Natural killer cell (primary cell): ENCODE data around the gene UGCG. TPM values are rescaled to one million over a fixed set of nuclear protein-coding genes. Genes with fewer than 3 reads are reported as not detected.

Source experiments
- ATAC-seq, 3 donors: fragments of 150-1000 bp in 2 of 3; fragments of 200-7000 bp in 1 of 3; cut with Tn5 transposase; 1 replicate in 1 of 3; 2 replicates in 2 of 3; pipeline ENCODE4 v1.10.0; 2021; ENCODE audit warnings: mild to moderate bottlenecking in 2 of 3, moderate library complexity in 2 of 3
- DNase-seq, 2 donors: peaks; one replicate each; pipeline versions ENCODE4 v3.0.0 to v3.0.0-alpha.2; 2013 to 2021; ENCODE audit warnings: mixed read lengths in 1 of 2
- H3K27ac ChIP-seq: one replicate; pipeline ENCODE4 v1.5.1; 2013; ENCODE audit warnings: mild to moderate bottlenecking, low read length
- H3K27me3 ChIP-seq: one replicate; pipeline ENCODE4 v1.6.1; 2013; ENCODE audit warnings: low read length; ENCODE audit not compliant: control insufficient read depth, insufficient read depth
- H3K36me3 ChIP-seq: one replicate; pipeline ENCODE4 v1.6.1; 2013; ENCODE audit warnings: low read length; ENCODE audit not compliant: control insufficient read depth, insufficient read depth
- H3K4me1 ChIP-seq: one replicate; pipeline ENCODE4 v1.6.1; 2013; ENCODE audit warnings: low read length; ENCODE audit not compliant: control insufficient read depth, insufficient read depth
- H3K4me3 ChIP-seq: one replicate; pipeline ENCODE4 v1.5.1; 2013; ENCODE audit warnings: low read length
- H3K9me3 ChIP-seq: one replicate; pipeline ENCODE4 v1.6.1; 2013; ENCODE audit warnings: low read length; ENCODE audit not compliant: control insufficient read depth, insufficient read depth
- H3K27ac Mint-ChIP-seq, 2 donors: one replicate each; pipeline ENCODE4 v1.8.0; 2022; ENCODE audit warnings: mild to moderate bottlenecking in 2 of 2, mixed read lengths in 2 of 2, moderate library complexity in 1 of 2
- H3K27me3 Mint-ChIP-seq, 2 donors: one replicate each; pipeline ENCODE4 v1.8.0; 2022; ENCODE audit warnings: low read depth in 2 of 2, mixed read lengths in 2 of 2
- H3K36me3 Mint-ChIP-seq: one replicate; pipeline ENCODE4 v1.8.0; 2022; ENCODE audit warnings: mixed read lengths
- H3K4me1 Mint-ChIP-seq, 2 donors: one replicate each; pipeline ENCODE4 v1.8.0; 2022; ENCODE audit warnings: mixed read lengths in 2 of 2
- H3K4me3 Mint-ChIP-seq: one replicate; pipeline ENCODE4 v1.8.0; 2022; ENCODE audit warnings: mild to moderate bottlenecking, moderate library complexity, mixed read lengths
- H3K9me3 Mint-ChIP-seq, 2 donors: one replicate each; pipeline ENCODE4 v1.8.0; 2022; ENCODE audit warnings: mixed read lengths in 2 of 2
- CTCF ChIP-seq: fragments of 200-600 bp; IDR thresholded peaks from one replicate; pipeline ENCODE4 v1.8.0; 2022; ENCODE audit warnings: antibody characterized with exemption
- WGBS: methylation state at CpG from one replicate; pipeline ENCODE4 v1.1.7; 2013; ENCODE audit warnings: missing lambda C conversion rate; ENCODE audit not compliant: insufficient coverage; 5-methylcytosine and 5-hydroxymethylcytosine counted together
- intact Hi-C: fragments of 100-400 bp; cut with micrococcal nuclease; formaldehyde crosslinking; loops from one replicate; pipeline ENCODE4 v1.14.2; 2022
- total RNA-seq, 4 donors: library from RNA; stranded (reverse); fragments of 120-200 nt in 1 of 4; gene quantifications; one replicate each; pipeline versions ENCODE4 v1.2.3 to v1.2.4, GENCODE V29; 2013 to 2022

The UGCG gene
- total RNA-seq, 3 donors from 2014 or later (not counting 1 experiment from before 2014, with no cell fraction given): 17.9 to 21.4 (median 18.8) TPM

- no peak for TF ChIP-seq CTCF
- Histone ChIP-seq H3K36me3 (peaks cover 9% of the 10 kb centered on the region), H3K27me3 (no peaks in the 10 kb centered on the region), H3K4me3 (no peak overlapping the region), H3K9me3 (no peaks in the 10 kb centered on the region), H3K27ac (no peak overlapping the region), H3K4me1 (peaks cover 16% of the 10 kb centered on the region)
- intact Hi-C loops: no loop called here
- H3K27ac Mint-ChIP-seq: peak overlapping the region; percentile 34 to 38
- no peaks in the 10 kb centered on the region for H3K36me3 Mint-ChIP-seq
- H3K4me1 Mint-ChIP-seq: peaks cover 0 to 9% of the 10 kb centered on the region in 2 donors
- no peak for DNase-seq
- H3K9me3 Mint-ChIP-seq: no peaks in the 10 kb centered on the region
- H3K27me3 Mint-ChIP-seq: no peaks in the 10 kb centered on the region
- no peak for ATAC-seq
- no peak overlapping the region for H3K4me3 Mint-ChIP-seq
Observed at GRCh38 chr9:111922324-111923013, 25.9 kb downstream of the UGCG start.

- intact Hi-C loops: no loop called here
- no peaks in the 10 kb centered on the region for H3K9me3 Mint-ChIP-seq
- peaks cover 12 to 20% of the 10 kb centered on the region in 2 donors for H3K4me1 Mint-ChIP-seq
- ATAC-seq (no peak), DNase-seq (no peak)
- Histone ChIP-seq H3K27me3 (no peaks in the 10 kb centered on the region), H3K36me3 (peaks cover 10% of the 10 kb centered on the region), H3K27ac (no peak overlapping the region), H3K4me1 (peaks cover 18% of the 10 kb centered on the region), H3K9me3 (no peaks in the 10 kb centered on the region), H3K4me3 (no peak overlapping the region)
- no peaks in the 10 kb centered on the region for H3K27me3 Mint-ChIP-seq
- no peak overlapping the region for H3K4me3 Mint-ChIP-seq
- no peak overlapping the region for H3K27ac Mint-ChIP-seq
- TF ChIP-seq CTCF: no peak
- no peaks in the 10 kb centered on the region for H3K36me3 Mint-ChIP-seq
Observed at GRCh38 chr9:111924281-111924680, 27.7 kb downstream of the UGCG start.

- 94% methylated on average over 6 of the region's 7 CpGs for WGBS
- intact Hi-C loops: no loop called here
- Mint-ChIP-seq H3K4me1 (peaks cover 12 to 20% of the 10 kb centered on the region in 2 donors), H3K9me3 (no peaks in the 10 kb centered on the region), H3K36me3 (no peaks in the 10 kb centered on the region), H3K27ac (peak overlapping the region; percentile 80 to 88), H3K27me3 (no peaks in the 10 kb centered on the region), H3K4me3 (no peak overlapping the region)
- no peak for DNase-seq
- H3K36me3 ChIP-seq: peaks cover 15% of the 10 kb centered on the region
- no peak for TF ChIP-seq CTCF
- H3K4me1 ChIP-seq: peaks cover 18% of the 10 kb centered on the region
- H3K27ac ChIP-seq: no peak overlapping the region
- H3K4me3 ChIP-seq: no peak overlapping the region
- ATAC-seq: no peak
- H3K9me3 ChIP-seq: no peaks in the 10 kb centered on the region
- no peaks in the 10 kb centered on the region for H3K27me3 ChIP-seq
Observed at GRCh38 chr9:111925017-111925770, 28.6 kb downstream of the UGCG start.
